Measurements from ENCODE around the gene LOXL1.

Gene LOXL1

GRCh38 chr15:73891328-73892315 lies 34.6 kb upstream of the LOXL1 start:
- H3K9me3 Mint-ChIP-seq, result no peaks in the 10 kb centered on the region
- no peaks in the 10 kb centered on the region for H3K4me1 Mint-ChIP-seq (ENCODE audit: low read depth)
- no peak overlapping the region for H3K27ac Mint-ChIP-seq
- H3K27me3 Mint-ChIP-seq (ENCODE audit: low read depth), result peaks cover 11% of the 10 kb centered on the region
- H3K36me3 Mint-ChIP-seq (ENCODE audit: low read depth), result no peaks in the 10 kb centered on the region
- H3K4me3 Mint-ChIP-seq, result no peak overlapping the region
- DNase-seq (ENCODE audit: low spot score), result no peak

- Mint-ChIP-seq H3K4me1 (ENCODE audit: low read depth) (peaks cover 4% of the 10 kb centered on the region), H3K36me3 (ENCODE audit: low read depth) (no peaks in the 10 kb centered on the region), H3K4me3 (no peak overlapping the region), H3K27ac (no peak overlapping the region), H3K27me3 (ENCODE audit: low read depth) (peaks cover 10% of the 10 kb centered on the region), H3K9me3 (no peaks in the 10 kb centered on the region)
- DNase-seq (ENCODE audit: low spot score), result no peak
Observed at GRCh38 chr15:73892446-73893226, 33.6 kb upstream of the LOXL1 start.

- H3K27me3 Mint-ChIP-seq (ENCODE audit: low read depth), result peaks cover 10% of the 10 kb centered on the region
- H3K9me3 Mint-ChIP-seq, result no peaks in the 10 kb centered on the region
- no peak for DNase-seq (ENCODE audit: low spot score)
- H3K4me3 Mint-ChIP-seq, result no peak overlapping the region
- H3K36me3 Mint-ChIP-seq (ENCODE audit: low read depth), result no peaks in the 10 kb centered on the region
- no peak overlapping the region for H3K27ac Mint-ChIP-seq
- H3K4me1 Mint-ChIP-seq (ENCODE audit: low read depth), result peaks cover 4% of the 10 kb centered on the region
Observed at GRCh38 chr15:73894133-73894814, 32.0 kb upstream of the LOXL1 start.

GRCh38 chr15:73897441-73898261 lies 28.6 kb upstream of the LOXL1 start:
- Mint-ChIP-seq H3K9me3 (no peaks in the 10 kb centered on the region), H3K27me3 (ENCODE audit: low read depth) (no peaks in the 10 kb centered on the region), H3K27ac (no peak overlapping the region), H3K36me3 (ENCODE audit: low read depth) (no peaks in the 10 kb centered on the region), H3K4me1 (ENCODE audit: low read depth) (peaks cover 4% of the 10 kb centered on the region), H3K4me3 (no peak overlapping the region)
- peak; percentile 55 for DNase-seq (ENCODE audit: low spot score)

GRCh38 chr15:73899197-73900094 lies 26.8 kb upstream of the LOXL1 start:
- Mint-ChIP-seq H3K27ac (no peak overlapping the region), H3K4me3 (no peak overlapping the region), H3K27me3 (ENCODE audit: low read depth) (no peaks in the 10 kb centered on the region), H3K36me3 (ENCODE audit: low read depth) (no peaks in the 10 kb centered on the region), H3K9me3 (no peaks in the 10 kb centered on the region), H3K4me1 (ENCODE audit: low read depth) (peaks cover 4% of the 10 kb centered on the region)
- DNase-seq (ENCODE audit: low spot score), result no peak

GRCh38 chr15:73900095-73900712 lies 26.1 kb upstream of the LOXL1 start:
- H3K9me3 Mint-ChIP-seq, result no peaks in the 10 kb centered on the region
- no peak overlapping the region for H3K27ac Mint-ChIP-seq
- H3K36me3 Mint-ChIP-seq (ENCODE audit: low read depth), result no peaks in the 10 kb centered on the region
- H3K4me3 Mint-ChIP-seq, result no peak overlapping the region
- no peak for DNase-seq (ENCODE audit: low spot score)
- peaks cover 4% of the 10 kb centered on the region for H3K4me1 Mint-ChIP-seq (ENCODE audit: low read depth)
- no peaks in the 10 kb centered on the region for H3K27me3 Mint-ChIP-seq (ENCODE audit: low read depth)

- no peak for DNase-seq (ENCODE audit: low spot score)
- Mint-ChIP-seq H3K27ac (no peak overlapping the region), H3K9me3 (no peaks in the 10 kb centered on the region), H3K27me3 (ENCODE audit: low read depth) (no peaks in the 10 kb centered on the region), H3K4me3 (no peak overlapping the region), H3K36me3 (ENCODE audit: low read depth) (no peaks in the 10 kb centered on the region), H3K4me1 (ENCODE audit: low read depth) (peaks cover 4% of the 10 kb centered on the region)
Observed at GRCh38 chr15:73901126-73901810, 25.0 kb upstream of the LOXL1 start.

- Mint-ChIP-seq H3K4me3 (no peak overlapping the region), H3K27ac (no peak overlapping the region), H3K4me1 (ENCODE audit: low read depth) (peaks cover 3% of the 10 kb centered on the region), H3K9me3 (no peaks in the 10 kb centered on the region), H3K36me3 (ENCODE audit: low read depth) (no peaks in the 10 kb centered on the region), H3K27me3 (ENCODE audit: low read depth) (no peaks in the 10 kb centered on the region)
- DNase-seq (ENCODE audit: low spot score), result no peak
Observed at GRCh38 chr15:73902121-73903020, 23.9 kb upstream of the LOXL1 start.

- Mint-ChIP-seq H3K9me3 (no peaks in the 10 kb centered on the region), H3K4me3 (no peak overlapping the region), H3K27ac (no peak overlapping the region), H3K27me3 (ENCODE audit: low read depth) (no peaks in the 10 kb centered on the region), H3K36me3 (ENCODE audit: low read depth) (no peaks in the 10 kb centered on the region), H3K4me1 (ENCODE audit: low read depth) (peaks cover 4% of the 10 kb centered on the region)
- no peak for DNase-seq (ENCODE audit: low spot score)
Observed at GRCh38 chr15:73904026-73904815, 22.0 kb upstream of the LOXL1 start.

GRCh38 chr15:73905225-73905827 lies 20.9 kb upstream of the LOXL1 start:
- Mint-ChIP-seq H3K36me3 (ENCODE audit: low read depth) (no peaks in the 10 kb centered on the region), H3K4me1 (ENCODE audit: low read depth) (peaks cover 4% of the 10 kb centered on the region), H3K4me3 (no peak overlapping the region), H3K27ac (no peak overlapping the region), H3K27me3 (ENCODE audit: low read depth) (no peaks in the 10 kb centered on the region), H3K9me3 (no peaks in the 10 kb centered on the region)
- DNase-seq (ENCODE audit: low spot score), result no peak

All from T-helper 2 cell treated with Interferon-gamma antibody and Interleukin-4, amounts not matched to agents 5 μg/mL and 100 μg/mL, for 36 hours (primary cell).